ENCODE measurements around the gene COL18A1.

- TF ChIP-seq, protein P1, sequence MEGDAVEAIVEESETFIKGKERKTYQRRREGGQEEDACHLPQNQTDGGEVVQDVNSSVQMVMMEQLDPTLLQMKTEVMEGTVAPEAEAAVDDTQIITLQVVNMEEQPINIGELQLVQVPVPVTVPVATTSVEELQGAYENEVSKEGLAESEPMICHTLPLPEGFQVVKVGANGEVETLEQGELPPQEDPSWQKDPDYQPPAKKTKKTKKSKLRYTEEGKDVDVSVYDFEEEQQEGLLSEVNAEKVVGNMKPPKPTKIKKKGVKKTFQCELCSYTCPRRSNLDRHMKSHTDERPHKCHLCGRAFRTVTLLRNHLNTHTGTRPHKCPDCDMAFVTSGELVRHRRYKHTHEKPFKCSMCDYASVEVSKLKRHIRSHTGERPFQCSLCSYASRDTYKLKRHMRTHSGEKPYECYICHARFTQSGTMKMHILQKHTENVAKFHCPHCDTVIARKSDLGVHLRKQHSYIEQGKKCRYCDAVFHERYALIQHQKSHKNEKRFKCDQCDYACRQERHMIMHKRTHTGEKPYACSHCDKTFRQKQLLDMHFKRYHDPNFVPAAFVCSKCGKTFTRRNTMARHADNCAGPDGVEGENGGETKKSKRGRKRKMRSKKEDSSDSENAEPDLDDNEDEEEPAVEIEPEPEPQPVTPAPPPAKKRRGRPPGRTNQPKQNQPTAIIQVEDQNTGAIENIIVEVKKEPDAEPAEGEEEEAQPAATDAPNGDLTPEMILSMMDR (IDR thresholded peaks at IDR 0.05), result no peak
- TF ChIP-seq EP300 (IDR thresholded peaks at IDR 0.05), result no peak
These were observed 90.1 kb downstream of the COL18A1 start for GRCh38 chr21:45494851-45495680.
